Measurements from ENCODE around the gene OR4F15.

The OR4F15 gene

DNA sequence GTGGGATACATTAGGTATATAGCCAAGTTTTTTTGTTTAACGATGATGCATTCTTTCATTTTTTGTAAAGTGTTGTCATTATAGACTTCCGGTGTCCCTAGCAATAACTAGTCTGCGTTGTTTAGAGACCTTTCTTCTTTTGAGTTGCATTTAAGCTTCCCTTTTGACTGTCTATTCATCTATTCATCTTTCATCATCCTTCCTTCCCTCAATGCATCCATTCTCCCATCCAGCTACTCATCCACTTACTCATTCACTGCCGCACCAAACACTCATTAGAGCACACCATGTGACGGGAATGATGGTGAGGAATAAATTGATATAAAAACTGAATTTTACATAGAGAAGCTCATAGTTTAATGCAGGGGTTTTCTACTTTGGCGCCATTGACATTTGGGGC is 32.9 kb downstream of the OR4F15 start:
- Histone ChIP-seq H3K9ac (ENCODE audit: low read depth, low read length) (no peak overlapping the region), H3K4me2 (ENCODE audit: insufficient read depth, low read length) (no peak overlapping the region), H3K9me3 (ENCODE audit: insufficient read depth, low read length, severe bottlenecking) (no peaks in the 10 kb centered on the region), H3K36me3 (ENCODE audit: insufficient read depth, low read length) (no peaks in the 10 kb centered on the region), H3K4me1 (ENCODE audit: insufficient read depth, low read length) (no peaks in the 10 kb centered on the region), H3K4me3 (ENCODE audit: low read depth in 1 of 2, low read length in 2 of 2) (no peak overlapping the region), H3K27ac (ENCODE audit: low read length) (no peak overlapping the region), H3K79me2 (ENCODE audit: insufficient read depth, low read length) (no peaks in the 10 kb centered on the region), H4K20me1 (ENCODE audit: insufficient read depth, low read length) (no peaks in the 10 kb centered on the region), H3K27me3 (ENCODE audit: insufficient read depth, low read length, poor library complexity) (peaks cover 14% of the 10 kb centered on the region), H2AFZ (ENCODE audit: low read depth, low read length) (no peak overlapping the region)
- TF ChIP-seq, protein P1, sequence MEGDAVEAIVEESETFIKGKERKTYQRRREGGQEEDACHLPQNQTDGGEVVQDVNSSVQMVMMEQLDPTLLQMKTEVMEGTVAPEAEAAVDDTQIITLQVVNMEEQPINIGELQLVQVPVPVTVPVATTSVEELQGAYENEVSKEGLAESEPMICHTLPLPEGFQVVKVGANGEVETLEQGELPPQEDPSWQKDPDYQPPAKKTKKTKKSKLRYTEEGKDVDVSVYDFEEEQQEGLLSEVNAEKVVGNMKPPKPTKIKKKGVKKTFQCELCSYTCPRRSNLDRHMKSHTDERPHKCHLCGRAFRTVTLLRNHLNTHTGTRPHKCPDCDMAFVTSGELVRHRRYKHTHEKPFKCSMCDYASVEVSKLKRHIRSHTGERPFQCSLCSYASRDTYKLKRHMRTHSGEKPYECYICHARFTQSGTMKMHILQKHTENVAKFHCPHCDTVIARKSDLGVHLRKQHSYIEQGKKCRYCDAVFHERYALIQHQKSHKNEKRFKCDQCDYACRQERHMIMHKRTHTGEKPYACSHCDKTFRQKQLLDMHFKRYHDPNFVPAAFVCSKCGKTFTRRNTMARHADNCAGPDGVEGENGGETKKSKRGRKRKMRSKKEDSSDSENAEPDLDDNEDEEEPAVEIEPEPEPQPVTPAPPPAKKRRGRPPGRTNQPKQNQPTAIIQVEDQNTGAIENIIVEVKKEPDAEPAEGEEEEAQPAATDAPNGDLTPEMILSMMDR (IDR thresholded peaks at IDR 0.05; ENCODE audit: borderline replicate concordance, extremely low read depth, low read length, poor library complexity, severe bottlenecking): no peak
- no peak for TF ChIP-seq EZH2 (IDR thresholded peaks at IDR 0.05; ENCODE audit: borderline replicate concordance, low read depth, low read length, severe bottlenecking)
- ATAC-seq (ENCODE audit: insufficient read depth, low read depth): no peak
- DNase-seq: no peak

DNA sequence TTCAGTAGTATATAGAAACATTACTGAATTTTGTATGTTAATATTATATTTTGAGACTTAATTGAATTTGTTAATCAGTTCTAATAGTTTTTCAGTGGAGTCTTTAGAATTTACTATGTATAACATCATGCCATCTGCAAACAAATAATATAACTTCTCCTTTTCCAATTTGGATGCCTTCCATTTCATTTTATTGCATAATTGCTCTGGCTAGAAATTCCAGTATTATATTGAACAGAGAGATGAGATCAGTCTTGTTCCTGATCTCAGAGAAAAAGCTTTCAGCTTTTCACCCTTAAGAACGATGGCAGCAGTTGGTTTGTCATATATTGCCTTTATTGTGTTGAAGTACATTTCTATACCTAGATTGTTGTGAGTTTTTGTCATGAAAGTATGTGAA is 40.4 kb downstream of the OR4F15 start:
- ATAC-seq (ENCODE audit: insufficient read depth, low read depth): no peak
- Histone ChIP-seq H3K4me1 (ENCODE audit: insufficient read depth, low read length) (no peaks in the 10 kb centered on the region), H3K27ac (ENCODE audit: low read length) (no peak overlapping the region)

More for the DNA sequence above, 40.4 kb downstream of the OR4F15 start:
- TF ChIP-seq, protein P1 (IDR thresholded peaks at IDR 0.05; ENCODE audit: borderline replicate concordance, extremely low read depth, low read length, poor library complexity, severe bottlenecking): no peak
- no peak for TF ChIP-seq EZH2 (IDR thresholded peaks at IDR 0.05; ENCODE audit: borderline replicate concordance, low read depth, low read length, severe bottlenecking)
- H2AFZ ChIP-seq (ENCODE audit: low read depth, low read length): no peak overlapping the region
- H3K27me3 ChIP-seq (ENCODE audit: insufficient read depth, low read length, poor library complexity): peaks cover 5% of the 10 kb centered on the region
- no peaks in the 10 kb centered on the region for H3K9me3 ChIP-seq (ENCODE audit: insufficient read depth, low read length, severe bottlenecking)
- DNase-seq: no peak
- H3K79me2 ChIP-seq (ENCODE audit: insufficient read depth, low read length): no peaks in the 10 kb centered on the region
- H3K4me2 ChIP-seq (ENCODE audit: insufficient read depth, low read length): no peak overlapping the region
- H3K4me3 ChIP-seq (ENCODE audit: low read depth in 1 of 2, low read length in 2 of 2): no peak overlapping the region
- H3K36me3 ChIP-seq (ENCODE audit: insufficient read depth, low read length): no peaks in the 10 kb centered on the region
- H4K20me1 ChIP-seq (ENCODE audit: insufficient read depth, low read length): no peaks in the 10 kb centered on the region
- no peak overlapping the region for H3K9ac ChIP-seq (ENCODE audit: low read depth, low read length)
